AML-193 (cell line): ENCODE measurements around the gene TTC28.
"Not testable (repeated sequence)": the region's sequence is repeated elsewhere in the genome, so short reads cannot be mapped to it uniquely, and the experiment has no call there.

Experiments used
- DNase-seq, 2 experiments: peaks; one replicate each; lab custom pipeline; 2025; lab: John Stamatoyannopoulos, UW

Gene TTC28

DNA sequence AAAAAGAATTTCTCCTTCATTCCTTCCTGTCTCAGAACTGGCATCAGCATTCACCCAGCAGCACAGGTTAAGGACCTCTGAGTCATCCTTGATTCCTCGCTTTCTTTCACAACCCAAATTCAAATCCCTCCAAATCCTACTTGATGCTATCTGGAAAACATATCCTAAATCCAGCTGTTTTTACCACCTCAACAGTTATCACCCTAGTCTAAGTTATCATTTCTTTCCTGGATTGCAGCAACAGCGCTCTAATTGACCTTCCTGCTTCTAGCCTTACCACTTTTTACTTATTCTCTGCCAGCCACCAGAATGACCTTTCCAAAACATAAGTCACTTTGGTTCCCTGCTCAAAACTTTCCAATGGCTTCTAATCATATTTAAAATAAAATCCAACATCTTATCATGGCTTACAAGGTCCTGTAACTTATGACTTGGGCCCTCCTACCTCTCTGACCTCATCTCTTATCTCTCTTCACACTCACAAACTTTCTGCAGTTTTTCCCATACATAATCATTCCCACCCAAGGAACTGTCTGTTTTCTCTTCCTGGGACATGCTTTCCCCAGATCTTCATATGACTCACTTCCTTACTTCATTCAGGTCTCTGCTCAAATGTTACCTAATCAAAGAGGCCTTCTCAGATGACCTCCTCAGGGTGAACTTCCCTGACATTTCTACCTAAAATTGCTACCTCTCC is 119.4 kb downstream of the TTC28 start:
- no peak for DNase-seq

DNA sequence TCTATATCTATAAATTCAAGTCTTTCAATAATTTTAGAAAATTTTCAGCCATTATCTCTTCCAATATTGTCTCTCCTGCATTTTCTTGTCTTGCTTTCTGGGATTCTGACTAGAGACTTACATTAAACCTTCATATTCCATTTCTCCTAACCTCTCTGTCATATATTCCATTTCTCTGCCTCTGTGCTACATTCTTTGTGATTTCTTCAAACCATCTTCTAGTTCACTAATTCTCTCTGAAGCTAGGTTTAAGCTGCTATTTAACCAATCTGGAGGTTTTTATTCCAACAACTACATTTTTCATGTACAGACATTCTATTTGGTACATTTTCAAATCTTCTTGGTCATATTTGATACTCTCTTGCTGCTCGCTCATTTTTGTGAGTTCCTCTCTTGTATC is 122.5 kb downstream of the TTC28 start:
- no peak for DNase-seq

DNA sequence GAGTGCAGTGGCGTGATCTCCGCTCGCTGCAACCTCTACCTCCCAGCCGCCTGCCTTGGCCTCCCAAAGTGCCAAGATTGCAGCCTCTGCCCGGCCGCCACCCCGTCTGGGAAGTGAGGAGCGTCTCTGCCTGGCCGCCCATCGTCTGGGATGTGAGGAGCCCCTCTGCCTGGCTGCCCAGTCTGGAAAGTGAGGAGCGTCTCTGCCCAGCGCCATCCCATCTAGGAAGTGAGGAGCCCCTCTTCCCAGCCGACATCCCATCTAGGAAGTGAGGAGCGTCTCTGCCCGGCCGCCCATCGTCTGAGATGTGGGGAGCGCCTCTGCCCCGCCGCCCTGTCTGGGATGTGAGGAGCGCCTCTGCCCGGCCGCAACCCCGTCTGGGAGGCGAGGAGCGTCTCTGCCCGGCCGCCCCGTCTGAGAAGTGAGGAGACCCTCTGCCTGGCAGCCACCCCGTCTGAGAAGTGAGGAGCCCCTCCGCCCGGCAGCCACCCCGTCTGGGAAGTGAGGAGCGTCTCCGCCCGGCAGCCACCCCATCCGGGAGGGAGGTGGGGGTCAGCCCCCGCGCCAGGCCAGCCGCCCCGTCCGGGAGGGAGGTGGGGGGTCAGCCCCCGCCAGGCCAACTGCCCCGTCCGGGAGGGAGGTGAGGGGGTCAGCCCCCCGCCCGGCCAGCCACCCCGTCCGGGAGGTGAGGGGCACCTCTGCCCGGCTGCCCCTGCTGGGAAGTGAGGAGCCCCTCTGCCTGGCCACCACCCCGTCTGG is 126.4 kb downstream of the TTC28 start:
- DNase-seq = not testable (repeated sequence)

DNA sequence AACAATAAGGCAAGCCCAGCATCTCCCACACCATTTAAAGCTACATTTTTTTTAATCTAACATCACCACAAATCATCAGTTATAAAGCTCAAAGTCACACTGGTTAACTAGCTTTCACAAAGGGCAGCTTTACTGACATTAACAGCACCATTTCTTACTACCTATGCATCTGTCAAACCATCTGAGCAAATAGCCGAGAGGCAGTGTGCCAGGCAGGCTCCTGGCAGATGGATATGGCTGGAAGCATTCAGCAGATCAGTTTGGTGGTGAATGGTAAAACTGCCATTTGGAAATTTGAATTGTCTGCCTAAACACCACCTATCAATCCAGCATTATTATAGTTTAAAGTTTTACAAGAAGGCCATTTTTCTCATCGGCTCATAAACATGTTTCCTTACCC is 131.2 kb downstream of the TTC28 start:
- DNase-seq = no peak

DNA sequence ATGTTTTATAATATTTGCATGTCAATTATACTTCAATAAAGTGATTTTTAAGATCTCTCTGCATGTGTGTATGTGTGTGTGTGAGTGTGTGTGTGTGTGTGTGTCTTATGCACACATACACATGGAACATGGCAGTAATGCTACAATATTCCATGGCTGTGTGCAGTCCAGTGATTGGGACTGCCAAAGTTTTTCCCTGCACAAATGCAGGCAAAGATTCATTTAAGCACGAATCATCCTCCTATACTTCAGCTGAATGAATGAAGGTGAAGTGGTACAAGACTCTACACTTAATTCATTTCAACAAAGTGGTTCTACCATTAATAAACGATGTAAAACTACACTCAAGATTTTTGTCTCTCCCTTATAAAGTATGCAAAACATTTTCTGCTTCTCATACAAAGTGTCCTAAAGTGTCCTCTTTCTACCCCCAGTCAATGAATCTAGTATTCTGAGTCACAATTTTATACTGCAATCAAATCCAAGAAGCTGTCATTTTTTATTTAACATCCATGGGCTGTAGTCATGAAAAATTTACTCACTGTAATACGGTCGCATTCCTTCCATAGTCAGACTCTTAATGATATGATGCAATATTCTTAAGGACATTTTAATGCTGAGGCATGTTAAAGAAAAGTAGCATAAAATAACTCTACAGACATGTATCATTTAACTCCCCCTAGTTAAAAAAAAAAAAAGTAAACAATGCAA is 132.4 kb downstream of the TTC28 start:
- DNase-seq = no peak

DNA sequence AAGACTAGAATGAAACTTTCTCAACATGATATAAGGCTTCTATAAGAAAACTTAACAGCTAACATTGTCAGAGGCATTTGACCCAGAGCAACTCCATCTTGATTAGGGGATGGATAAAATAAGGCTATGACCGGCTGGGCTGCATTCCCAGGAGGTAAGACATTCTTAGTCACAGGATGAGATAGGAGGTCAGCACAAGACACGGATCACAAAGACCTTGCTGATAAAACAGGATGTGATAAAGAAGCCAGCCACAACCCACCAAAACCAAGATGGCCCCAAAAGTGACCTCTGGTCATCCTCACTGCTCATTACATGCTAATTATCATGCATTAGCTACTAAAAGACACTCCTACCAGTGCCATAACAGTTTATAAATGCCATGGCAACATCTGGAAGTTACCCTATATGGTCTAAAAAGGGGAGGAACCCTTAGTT is 135.2 kb downstream of the TTC28 start:
- DNase-seq = no peak

DNA sequence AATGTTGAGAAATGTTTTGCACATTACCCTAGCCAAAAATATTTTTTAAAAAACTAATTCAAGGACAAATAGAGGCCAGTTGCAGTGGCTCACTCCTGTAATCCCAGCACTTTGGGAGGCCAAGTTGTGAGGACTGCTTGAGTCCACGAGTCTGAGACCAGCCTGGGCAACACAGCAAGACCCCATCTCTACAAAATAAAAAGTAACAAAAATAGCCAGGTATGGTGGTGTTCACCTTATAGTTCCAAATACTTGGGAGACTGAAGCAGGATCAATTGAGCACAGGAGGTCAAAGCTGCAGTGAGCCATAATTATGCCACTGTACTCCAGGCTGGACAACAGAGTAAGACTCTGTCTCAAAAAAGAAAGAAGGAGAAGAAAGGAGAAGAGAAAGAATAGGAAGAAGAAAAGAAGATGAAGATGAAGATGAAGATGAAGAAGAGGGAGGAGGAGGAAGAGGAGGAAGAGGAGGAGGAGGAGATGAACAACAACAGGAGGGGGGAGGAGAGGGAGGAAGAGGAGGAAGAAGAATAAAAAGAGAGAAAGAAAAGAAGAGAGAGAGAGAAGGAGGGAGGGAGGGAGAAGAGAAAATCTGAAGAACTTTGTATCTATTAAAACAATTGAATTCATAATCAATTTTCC is 136.5 kb downstream of the TTC28 start:
- DNase-seq = no peak

DNA sequence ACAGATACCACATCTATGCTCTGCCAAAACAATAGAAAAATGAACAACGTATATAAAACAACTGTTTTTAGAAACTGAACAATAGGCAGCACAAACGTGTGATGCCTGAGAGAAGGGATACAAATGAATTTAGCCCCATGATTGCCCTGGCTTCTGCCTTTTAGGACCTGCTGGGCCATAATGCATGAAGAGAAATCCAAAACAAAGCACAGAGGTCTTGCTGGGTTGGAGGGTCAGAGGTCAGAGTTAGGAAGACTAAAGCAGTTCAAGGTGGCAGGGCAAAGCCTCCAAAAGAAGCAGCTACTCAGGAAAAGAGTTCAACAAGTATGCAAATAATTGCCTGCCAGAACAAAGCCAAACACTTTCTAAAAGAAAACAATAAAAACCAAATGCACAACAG is 138.5 kb downstream of the TTC28 start:
- DNase-seq = no peak

DNA sequence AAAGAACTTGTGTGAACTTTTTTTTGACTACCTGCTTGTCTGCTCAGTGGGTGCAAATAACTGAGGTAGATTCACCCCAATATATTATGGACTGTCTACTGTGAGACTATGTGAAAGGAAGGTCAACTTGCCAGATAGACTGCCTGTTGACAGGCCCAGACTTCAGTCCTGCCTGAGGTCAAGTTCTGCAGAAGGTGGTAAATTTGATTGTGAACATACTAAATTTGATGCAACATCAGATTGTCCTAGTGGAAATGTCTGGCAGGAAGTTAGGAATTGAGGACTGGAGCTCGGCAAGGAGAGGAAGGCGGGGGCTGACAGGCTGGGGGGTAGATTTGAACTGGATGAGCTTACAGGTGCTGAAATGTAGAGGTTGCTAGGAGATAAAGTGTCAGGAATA is 140.7 kb downstream of the TTC28 start:
- DNase-seq = no peak

DNA sequence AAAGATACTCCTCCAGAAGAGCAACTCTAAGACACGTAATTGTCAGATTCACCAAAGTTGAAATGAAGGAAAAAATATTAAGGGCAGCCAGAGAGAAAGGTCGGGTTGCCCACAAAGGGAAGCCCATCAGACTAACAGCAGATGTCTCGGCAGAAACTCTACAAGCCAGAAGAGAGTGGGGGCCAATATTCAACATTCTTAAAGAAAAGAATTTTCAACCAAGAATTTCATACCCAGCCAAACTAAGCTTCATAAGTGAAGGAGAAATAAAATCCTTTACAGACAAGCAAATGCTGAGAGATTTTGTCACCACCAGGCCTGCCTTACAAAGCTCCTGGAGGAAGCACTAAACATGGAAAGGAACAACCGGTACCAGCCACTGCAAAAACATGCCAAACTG is 149.1 kb downstream of the TTC28 start:
- not testable (repeated sequence) for DNase-seq

DNA sequence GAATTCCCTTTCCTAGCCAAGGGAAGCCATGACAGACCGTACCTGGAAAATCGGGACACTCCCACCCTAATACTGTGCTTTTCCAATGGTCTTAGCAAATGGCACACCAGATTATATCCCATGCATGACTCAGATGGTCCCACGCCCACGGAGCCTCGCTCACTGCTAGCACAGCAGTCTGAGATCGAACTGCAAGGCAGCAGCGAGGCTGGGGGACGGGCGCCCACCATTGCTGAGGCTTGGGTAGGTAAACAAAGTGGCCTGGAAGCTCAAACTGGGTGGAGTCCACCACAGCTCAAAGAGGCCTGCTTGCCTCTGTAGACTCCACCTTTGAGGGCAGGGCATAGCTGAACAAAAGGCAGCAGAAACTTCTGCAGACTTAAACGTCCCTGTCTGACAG is 150.5 kb downstream of the TTC28 start:
- not testable (repeated sequence) for DNase-seq

DNA sequence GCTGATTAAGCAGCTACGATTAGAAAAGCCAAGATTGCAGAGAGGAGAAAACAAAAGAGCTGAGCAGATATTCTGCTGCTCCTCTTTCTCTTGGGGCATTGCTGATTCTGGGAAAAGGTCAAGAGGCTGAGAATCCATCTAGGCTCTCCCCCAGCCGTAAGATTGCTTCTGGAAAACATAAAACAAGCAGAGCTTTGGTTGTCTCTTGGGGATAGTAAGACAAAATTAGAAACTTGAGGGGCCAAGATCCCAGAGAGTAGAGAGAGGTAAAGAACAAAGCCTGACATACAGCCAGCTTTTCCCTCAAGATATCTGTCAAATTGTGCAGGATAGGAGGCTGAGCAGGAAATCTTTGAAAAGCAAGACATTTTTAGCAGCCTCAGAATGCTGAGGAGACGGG is 158.2 kb downstream of the TTC28 start:
- no peak for DNase-seq

DNA sequence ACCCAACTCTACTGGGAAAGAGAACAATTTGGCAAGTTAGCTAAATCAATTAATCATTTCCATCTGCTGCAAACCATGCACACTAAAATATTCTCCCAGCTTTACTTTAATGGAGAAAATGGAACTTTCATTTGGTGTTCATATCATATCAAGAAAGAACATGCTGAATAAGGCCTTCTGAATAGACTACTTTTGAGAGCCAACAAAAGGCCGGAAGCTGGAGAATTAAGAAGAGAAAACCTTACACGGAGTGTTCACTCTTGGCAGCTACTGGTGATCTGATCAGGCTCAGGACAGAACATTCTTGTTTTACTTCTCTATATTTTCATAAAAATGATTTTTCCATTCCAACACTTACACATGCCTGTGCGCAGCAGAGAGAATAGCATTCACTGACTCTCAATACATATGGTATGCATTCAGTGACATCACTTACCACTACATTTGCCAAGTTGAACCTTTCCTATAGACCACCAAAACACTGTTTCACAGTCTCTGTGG is 165.3 kb downstream of the TTC28 start:
- DNase-seq = no peak

DNA sequence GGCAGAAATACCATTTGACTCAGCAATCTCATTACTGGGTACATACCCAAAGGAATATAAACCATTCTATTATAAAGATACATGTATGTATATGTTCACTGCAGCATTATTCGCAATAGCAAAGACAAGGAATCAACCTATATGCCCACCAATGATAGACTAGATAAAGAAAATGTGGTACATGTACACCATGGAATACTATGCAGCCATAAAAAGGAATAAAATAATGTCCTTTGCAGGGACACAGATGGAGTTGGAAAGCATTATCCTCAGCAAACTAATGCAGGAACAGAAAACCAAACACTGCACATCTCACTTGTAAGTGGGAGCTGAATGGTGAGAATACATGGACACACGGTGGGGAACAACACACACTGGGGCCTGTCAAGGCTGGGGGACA is 167.3 kb downstream of the TTC28 start:
- not testable (repeated sequence) for DNase-seq

DNA sequence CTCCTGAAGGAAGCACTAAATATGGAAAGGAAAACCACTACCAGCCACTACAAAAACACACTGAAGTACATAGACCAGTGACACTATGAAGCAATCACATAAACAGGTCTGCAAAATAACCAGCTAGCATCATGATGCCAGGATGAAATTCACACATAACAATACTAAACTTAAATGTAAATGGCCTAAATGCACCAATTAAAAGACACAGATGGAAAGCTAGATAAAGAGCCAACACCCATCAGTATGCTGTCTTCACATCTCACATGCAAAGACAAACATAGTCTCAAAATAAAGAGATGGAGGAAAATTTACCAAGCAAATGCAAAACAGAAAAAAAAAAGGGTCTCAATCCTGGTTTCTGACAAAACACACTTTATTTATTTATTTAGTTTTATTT is 171.7 kb downstream of the TTC28 start:
- DNase-seq = no peak

DNA sequence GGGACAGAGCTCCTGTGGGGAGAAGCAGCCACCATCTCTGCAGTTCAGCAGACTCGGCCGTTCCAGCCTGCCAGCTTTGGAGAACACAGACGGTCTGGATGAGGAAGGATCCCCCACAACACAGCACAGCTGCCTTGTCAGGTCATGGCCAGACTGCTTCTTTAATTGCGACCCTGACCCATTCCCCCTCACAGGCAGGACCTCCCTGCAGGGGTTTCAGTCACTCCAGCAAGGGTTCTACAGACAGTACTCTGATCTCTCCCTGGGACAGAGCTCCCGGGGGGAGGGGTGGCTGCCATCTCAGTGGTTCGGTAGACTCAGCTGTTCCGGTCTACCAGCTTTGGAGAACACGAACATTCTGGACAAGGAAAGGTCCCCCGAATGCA is 173.5 kb downstream of the TTC28 start:
- no peak for DNase-seq

DNA sequence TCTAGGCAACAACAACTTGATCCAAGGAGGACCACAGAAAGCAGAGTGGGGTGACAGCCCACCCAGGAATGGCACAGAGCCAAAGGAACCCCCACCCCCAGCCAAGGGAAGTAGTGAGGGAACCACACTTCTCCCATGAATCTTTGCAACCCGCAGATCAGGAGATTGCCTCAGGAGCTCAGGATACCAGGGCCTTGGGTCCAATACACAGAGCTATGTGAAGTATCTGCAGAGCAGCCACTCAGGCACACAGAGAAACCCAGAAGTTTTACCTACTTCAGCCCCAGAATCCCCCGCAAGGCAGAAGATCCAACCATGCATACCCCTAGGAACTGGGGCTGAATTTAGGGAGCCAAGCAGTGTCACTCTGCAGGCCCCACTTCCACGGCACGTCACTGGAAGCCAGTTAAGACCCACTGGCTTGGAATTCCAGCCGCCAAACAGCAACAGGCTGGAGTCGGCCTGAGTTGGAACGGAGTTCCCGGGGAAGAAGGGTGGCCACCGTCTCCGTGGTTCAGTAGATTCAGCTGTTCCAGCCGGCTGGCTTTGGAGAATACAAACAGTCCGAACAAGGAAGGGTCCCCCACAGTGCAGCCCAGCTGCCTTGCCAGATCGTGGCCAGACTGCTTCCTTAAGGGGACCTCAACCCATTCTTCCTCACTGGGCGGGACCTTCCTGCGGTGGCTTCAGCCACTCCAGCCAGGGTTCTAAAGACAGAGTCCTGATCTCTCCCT is 174.1 kb downstream of the TTC28 start:
- DNase-seq = no peak

DNA sequence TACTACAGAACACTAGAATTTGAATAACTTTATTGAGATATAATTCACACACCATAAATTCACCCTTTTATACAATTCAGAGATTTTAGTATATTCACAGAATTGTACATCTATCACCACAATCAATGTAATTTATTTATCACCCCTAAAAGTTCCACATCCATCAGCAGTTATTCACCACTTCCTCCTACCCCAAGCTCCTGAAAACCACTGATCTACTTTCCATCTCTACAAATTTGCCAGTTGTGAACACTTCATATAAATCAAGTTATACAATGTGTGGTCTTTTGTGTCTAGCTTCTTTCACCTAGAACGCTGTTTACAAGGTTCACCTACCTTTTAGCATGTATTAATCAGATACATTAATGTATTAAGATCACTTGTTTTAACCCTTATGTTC is 179.6 kb downstream of the TTC28 start:
- DNase-seq = no peak

DNA sequence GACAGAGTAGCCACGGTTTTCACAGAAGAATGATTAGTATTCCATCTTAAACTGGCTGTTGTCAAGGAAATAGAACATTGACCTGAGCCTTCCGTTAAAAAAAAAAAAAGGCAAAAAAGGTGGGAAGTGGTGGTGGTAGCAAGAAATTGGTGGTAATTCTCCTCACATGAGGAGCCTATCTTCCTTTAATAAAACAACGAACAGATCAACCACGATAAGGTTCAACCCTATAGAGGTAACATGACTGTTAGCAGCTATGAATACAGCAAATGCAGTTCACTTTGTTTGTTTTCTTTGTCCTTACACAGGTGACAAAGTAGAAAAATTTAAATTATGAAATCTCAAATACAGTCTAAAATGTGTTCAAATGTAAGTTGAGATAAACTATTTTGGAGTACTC is 181.6 kb downstream of the TTC28 start:
- DNase-seq = no peak

DNA sequence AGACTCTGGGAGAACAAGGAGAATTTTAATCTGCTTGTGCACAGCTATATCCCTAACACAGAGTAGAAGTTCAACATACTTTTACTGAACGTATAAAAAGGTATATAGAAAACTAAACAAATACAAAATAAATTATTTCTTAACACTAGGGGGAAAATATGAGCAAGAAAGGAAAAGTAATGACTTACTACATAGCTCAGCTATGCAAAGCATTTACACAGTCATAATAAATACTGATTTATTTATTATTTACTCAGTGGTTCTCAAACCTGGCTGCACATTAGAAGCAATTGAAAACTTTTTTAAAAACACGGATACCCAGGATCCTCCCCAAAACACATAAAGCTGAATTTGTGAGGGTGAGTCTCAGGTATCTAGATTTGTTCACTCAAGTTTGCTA is 182.5 kb downstream of the TTC28 start:
- no peak for DNase-seq

DNA sequence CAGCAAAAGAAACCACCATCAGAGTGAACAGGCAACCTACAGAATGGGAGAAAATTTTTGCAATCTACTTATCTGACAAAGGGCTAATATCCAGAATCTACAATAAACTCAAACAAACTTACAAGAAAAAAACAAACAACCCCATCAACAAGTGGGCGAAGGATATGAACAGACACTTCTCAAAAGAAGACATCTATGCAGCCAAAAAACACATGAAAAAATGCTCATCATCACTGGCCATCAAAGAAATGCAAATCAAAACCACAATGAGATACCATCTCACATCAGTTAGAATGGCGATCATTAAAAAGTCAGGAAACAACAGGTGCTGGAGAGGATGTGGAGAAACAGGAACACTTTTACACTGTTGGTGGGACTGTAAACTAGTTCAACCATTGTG is 188.4 kb downstream of the TTC28 start:
- not testable (repeated sequence) for DNase-seq

DNA sequence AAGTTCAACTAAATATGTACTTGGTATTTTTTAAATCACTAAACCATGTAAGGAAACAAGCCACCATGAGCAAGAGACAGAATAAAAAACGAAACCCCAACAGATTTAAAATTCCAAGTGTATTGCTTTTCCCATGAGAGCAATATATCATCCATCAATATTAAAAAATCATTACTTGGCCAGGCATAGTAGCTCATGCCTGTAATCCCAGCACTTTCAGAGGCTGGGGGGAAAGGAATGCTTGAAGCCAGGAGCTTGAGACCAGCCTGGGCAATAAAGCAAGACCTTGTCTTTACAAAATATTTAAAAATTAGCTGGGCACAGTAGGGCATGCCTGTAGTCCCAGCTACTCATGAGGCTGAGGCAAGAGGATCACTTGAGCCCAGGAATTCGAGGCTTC is 190.8 kb downstream of the TTC28 start:
- no peak for DNase-seq
